Umbilical cord (tissue), 2 donors: ENCODE data around the gene COPB2. TPM values are rescaled to one million over a fixed set of nuclear protein-coding genes. Genes with fewer than 3 reads are reported as not detected.
"Not testable (repeated sequence)": the region's sequence is repeated elsewhere in the genome, so short reads cannot be mapped to it uniquely, and the experiment has no call there.

Source experiments
- DNase-seq: peaks from one replicate; pipeline ENCODE4 v3.0.0-alpha.2; 2015; ENCODE audit warnings: low spot score
- total RNA-seq: library from RNA; depleted of rRNA; stranded (reverse); fragments of >200 nt; gene quantifications from one replicate; pipeline ENCODE4 v1.2.3, GENCODE V29; 2014; ENCODE audit warnings: low replicate concordance; ENCODE audit not compliant: insufficient read depth

COPB2 gene
- total RNA-seq, 1 donor from 2014 or later: 115 TPM

DNA sequence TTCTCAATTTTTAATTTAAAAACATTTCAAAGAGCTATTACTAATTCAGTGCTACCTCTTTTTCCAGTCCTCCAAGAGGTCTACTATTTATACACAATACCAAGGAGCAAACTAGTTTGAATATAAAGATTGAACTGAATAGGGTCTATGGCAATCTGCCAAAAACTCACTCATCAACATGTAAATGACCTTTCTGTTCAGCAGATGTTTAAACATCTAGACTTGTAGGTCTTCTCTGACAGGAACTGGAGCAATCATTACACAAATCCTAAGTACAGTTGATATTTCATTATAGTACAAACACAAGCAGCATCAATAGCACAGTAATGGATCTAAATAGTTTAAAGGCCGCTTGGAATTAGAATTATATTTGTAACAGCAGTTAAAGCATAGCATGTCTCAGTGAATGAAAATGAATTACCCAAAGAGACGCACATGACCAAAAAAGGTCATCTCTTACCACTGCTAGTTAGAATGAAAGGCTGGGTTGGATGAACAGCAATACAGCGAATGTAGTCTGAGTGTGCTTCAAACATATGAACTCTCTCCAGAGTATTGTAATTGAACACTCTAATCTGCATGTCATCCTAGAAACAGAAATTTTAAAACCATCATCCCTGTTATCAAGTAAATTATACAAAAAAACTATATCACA lies 10.7 kb downstream of the COPB2 start:
- no peak for DNase-seq

DNA sequence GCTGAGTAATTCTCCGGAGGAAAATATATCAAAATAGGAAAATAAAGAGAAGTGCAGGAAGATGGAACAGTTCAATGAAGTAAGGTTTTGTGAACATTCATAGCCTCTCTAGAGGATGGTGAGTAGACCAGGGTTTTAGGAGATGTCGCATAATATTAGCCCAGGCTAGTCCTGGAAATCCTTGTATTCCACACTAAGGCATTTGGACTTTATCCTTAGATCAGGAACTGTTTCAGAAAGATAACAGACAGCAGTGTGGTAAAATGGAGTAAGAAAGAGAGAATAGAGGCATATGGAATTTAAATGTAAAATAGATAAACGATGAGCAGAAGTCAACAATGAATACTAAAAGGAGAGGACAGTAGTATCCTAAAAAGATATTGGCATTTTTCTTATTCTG lies 12.1 kb downstream of the COPB2 start:
- no peak for DNase-seq

- no peak for DNase-seq
These were observed 15.3 kb downstream of the COPB2 start for GRCh38 chr3:139374099-139374498.

GRCh38 chr3:139364549-139364948 lies 24.9 kb downstream of the COPB2 start:
- DNase-seq: no peak

GRCh38 chr3:139361276-139361675 lies 28.2 kb downstream of the COPB2 start:
- no peak for DNase-seq

GRCh38 chr3:139358841-139359562 lies 30.4 kb downstream of the COPB2 start:
- DNase-seq: no peak

DNA sequence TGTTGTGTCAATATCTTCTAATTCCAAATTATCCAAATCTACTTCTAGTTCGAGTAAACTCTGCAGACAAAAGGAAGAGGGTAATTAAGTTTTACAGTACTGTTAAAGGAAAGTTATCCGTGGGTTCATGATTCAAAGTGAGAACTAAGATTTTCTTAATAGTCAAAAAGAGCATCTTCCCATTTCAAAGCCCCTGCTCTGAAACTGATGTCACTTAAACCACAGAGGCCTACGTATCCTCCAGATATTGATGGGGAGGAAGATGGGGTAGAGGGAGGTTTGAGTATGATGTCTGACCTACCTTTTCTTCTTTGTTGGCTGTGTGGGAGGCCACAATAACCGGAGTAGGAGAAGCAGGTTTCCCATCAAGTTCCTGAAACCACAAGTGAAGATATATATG lies 31.5 kb downstream of the COPB2 start:
- DNase-seq: no peak

- no peak for DNase-seq
These were observed 33.6 kb downstream of the COPB2 start for GRCh38 chr3:139355891-139356290.

DNA sequence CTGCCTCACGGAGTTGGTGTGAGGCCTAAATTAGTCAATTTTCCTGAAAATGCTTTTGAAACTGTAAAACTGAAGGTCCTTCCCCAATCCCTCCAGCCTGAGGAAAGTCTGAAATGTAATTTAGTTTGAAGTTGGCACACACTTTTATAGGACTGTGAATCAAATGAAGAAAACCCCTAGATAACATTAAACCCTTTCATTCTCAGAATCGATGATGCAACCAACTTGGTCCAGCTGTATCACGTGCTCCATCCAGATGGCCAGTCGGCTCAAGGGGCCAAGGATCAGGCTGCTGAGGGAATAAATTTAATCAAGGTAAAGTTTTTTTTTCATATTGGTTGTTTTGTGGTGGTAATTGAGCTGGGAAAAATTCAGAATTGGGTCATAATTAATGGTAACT lies 34.0 kb downstream of the COPB2 start:
- peak; percentile 81 for DNase-seq

DNA sequence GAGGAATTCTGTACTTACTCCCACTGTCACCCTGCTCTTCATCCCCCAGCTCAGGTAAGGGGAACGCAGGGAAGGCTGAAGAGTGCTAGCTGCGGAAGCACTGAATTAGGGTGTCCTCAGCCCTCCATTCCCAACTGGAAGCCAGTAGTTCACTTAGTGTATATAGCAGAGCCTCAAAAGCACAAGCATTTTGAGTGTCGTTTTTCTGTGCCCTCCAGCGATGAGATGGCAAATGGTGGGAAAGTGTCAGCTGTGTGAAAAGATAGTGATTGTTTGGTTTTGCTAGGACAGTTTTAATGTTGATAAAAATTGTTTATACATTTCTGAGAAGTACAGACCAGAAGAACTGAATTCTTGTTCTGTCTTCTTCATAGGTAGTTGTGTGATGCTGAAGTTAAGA lies 34.8 kb downstream of the COPB2 start:
- no peak for DNase-seq

DNA sequence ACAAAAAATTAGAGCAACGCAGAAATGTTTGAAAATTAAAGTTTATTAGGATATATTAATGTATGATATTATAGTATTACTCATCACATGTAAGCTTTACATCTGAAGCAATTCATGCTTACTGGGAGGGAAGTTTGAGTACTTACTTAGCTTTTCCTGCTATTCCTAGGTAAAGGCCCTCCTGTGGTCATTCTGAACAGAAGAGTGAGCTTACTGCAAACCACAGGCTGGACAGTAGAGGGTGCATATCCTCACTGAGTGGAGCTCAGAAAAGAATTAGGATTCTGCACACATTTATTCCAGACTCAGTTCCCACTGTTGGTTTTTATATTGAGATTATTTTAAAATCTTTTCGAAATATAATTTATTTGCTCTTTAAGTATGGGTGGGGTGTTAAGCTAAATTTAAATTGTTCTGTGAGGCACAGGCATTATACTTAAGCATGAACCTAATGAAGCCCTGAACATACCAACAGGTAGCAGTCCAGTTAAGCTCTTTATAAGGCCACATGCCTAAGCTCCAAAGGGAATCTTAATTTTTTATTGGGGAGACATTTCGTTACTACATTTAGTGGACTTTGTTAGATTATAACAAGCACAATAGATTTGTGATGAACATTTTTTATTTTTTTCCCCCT lies 35.4 kb downstream of the COPB2 start:
- DNase-seq: peak; percentile 35

GRCh38 chr3:139346771-139347170 lies 42.7 kb downstream of the COPB2 start:
- DNase-seq: no peak

DNA sequence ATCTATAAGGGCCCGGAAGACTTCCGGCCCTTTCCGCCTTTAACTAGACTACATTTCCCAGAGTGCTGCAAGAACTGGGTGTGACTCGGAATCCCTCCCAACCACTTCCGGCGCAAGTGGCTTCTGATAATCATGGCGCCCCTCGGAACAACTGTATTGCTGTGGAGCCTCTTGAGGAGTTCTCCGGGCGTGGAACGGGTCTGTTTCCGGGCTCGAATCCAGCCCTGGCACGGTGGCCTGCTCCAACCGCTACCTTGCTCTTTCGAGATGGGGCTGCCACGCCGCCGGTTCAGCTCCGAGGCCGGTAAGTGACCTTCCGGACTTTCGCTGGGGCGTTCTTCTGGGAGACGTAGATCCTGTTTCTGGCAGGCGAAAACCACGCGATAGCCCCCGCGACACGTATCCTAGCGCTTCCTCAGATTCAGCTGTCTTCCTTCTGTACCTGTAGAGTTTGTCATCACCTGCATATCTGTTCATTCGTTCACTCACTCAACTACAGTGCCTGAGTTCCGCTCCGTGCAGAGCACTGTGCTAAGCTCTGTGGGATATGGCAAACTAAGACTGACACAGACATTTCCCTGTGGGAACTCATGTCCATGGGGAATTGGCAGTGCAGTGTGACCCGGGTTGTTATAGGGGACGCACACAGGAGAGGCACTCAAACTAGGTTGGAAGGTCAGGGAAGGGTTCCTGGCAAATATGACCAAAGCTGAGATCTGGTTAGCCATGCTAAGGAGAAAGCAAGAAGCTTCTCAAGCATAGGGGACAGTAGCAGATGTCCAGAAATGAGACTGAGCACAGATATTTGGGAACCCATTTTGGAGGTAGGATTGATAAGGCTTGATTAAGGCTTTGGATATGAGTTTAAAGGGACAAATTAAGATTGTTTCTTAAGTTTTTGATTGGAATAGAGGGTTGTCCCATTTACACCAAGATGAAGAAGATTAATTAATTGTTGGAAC lies 45.3 kb downstream of the COPB2 start, which contains the start of gene MRPS22:
Gene MRPS22 (plus strand): TSS at position 126 of the 962 bp plus-strand sequence. CDS start 7 bp downstream, at position 133.
- peak; percentile 94 for DNase-seq

GRCh38 chr3:139342054-139342453 lies 47.4 kb downstream of the COPB2 start:
- peak; percentile 44 for DNase-seq

- no peak for DNase-seq
These were observed 48.7 kb downstream of the COPB2 start for GRCh38 chr3:139340784-139341183.

DNA sequence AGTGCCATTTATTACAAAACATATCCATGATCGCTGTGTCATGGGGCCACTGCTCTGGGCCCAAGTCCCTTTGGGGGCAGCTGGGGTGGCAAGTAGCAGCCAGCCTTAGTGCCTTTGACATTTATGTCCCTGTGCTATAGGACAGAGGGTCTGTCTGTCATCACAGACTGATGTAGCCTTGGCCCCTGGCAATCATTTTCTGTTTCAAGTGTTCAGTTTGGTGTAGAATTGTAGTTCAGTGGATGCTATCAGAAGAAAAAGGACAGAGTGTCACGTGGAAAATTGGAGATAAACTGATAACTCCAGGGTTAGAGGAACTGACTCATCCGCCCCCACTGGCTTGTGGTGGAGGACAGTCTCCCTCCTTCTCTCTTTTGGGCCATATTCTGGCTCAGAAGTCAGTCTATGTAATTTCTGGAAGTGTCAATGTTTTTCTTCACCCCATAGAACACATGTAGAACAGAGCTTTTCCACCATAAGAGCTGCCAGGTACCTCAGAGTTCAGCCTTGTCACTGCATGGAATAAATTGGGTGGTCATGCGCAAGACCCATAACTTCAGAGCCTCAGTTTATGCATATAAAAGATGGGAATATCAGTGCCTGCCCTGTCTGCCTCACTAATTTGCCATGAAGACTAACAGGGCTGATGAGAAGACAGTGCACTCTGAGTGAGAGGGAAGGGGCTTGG lies 50.1 kb downstream of the COPB2 start:
- no peak for DNase-seq

DNA sequence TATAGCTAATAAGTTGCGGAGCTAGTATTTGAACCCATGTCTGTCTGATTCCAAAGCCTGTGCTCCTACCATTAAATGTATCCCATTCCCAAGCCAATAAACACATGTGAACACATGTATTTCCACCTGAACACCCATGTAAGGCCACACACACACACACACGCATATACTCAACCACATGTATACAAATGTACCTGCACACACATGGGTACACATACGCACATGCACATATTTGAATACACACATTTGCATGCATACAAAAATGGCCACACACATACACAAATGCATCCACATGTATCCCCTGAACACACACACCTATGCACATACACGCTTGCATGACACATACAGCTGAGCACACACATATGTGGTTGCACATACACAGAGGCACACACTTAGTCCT lies 51.0 kb downstream of the COPB2 start:
- DNase-seq: no peak

- DNase-seq: not testable (repeated sequence)
These were observed 54.8 kb downstream of the COPB2 start for GRCh38 chr3:139334675-139335074.

DNA sequence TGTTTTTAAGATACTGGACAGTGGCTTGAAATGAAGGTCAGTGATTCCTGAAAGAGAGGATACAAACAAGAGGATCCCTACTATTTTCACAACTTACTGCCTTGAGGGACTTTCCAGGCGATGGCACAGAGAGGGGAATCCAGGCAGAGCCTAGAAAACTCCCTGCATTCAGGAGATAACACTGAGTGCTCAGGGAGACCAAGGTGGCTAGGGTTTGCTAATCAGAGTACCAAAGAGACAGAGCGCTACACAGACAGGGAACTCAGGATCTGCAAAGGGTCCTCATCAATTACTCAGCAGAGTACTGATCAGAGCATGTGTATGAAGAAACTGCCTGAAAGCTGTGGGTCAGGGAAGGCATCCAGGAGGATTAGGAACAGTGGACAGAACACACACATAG lies 57.4 kb downstream of the COPB2 start:
- no peak for DNase-seq

DNA sequence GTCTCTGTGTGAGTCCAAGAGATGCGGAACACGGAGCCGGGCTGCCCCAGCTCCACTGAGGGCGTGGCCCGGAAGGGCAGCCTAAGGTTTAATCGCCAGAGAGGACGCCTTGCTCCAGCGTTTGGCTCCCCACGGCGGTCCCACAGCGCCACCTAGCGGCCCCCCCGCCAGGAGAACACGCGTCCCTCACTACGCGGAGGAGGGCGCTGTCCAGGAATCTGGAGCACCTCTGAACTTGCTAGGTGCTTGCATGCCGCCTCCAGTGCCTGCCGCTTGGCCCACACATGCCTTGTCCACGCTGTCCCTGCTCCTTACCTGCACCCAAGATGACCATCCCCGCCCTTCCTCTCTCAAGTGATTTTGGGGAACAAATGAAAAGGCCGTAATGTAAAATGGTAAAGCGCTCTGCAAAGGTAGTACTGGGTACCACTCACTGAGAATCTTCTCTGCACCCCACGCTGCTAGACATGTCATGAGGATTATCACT lies 60.0 kb downstream of the COPB2 start:
- DNase-seq: peak; percentile 71

DNA sequence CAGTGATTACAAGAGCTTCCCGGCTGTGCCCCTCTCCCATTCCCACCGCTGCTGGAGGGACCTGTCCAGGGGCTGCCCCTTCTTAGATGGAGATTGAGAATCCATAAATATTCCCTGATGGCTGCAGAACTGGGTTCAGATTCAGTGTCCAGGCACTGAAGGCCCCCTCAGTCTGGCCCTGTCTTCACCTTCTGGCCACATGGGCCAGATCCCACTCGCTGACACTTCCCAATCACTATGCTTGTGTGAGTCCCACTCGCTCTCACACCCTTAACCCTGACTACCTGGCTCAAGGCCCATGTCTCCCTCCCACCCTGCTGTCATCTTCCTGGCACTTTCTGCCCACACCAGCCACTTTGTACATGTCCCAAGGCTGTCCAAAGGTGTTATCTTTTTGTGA lies 61.1 kb downstream of the COPB2 start:
- no peak for DNase-seq
